Left renal cortex interstitium (tissue), 4 donors: ENCODE data around the gene GRM5. TPM values are rescaled to one million over a fixed set of nuclear protein-coding genes. Genes with fewer than 3 reads are reported as not detected.
A peak's percentile ranks its signal among the peaks of the same experiment; 100 is the strongest.

Experiments
- DNase-seq, 4 donors: peaks; one replicate each; pipeline ENCODE4 v3.0.0-alpha.2; 2013; ENCODE audit warnings: low read depth in 4 of 4, low spot score in 2 of 4, missing footprints in 1 of 4
- polyA plus RNA-seq, 4 donors: library from polyadenylated mRNA; unstranded; fragments of 120-200 nt; gene quantifications; one replicate each; pipeline ENCODE4 v1.2.1, GENCODE V29; 2013; ENCODE audit not compliant: insufficient read length in 4 of 4

The GRM5 gene
- polyA plus RNA-seq, 4 donors, result 0.25 to 0.30 (median 0.27) TPM

DNA sequence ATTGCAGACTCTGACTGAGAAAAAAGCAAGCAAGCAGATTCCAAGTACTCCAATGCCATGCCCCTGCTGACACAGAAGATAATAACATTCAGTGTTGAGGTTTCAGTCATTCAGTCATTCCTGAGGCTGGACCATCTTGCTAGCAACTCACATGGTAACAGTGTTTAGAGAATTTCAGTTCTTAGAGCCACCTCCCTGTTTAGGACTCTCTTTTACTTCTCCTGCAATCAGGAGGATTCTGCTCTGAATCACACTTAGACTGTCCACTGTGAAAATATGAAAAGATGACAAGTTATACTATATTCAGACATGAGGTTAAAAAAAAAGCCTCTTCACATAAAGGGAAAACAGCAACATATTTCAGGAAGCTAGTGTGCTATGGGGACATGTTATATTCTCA, 544.4 kb downstream of the GRM5 start:
- DNase-seq, result no peak

DNA sequence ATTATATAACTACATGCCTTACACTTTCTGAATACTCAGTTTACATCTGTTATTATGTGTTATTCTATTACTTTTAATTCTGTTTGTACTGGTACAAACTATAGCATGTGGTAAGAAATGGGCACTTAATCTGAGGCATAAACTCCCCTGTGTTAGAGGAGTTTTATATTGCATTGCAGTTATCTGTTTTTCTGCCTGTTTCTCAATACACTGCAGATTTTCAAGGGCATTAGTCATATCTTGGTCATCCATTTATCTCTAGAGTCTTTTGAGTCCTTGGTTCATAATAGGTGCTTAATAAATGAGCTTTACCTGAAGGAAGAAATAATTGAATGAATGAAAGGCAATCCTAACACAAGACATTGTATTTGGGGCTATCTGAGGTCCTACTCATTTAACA, 545.4 kb downstream of the GRM5 start:
- DNase-seq, result no peak

DNA sequence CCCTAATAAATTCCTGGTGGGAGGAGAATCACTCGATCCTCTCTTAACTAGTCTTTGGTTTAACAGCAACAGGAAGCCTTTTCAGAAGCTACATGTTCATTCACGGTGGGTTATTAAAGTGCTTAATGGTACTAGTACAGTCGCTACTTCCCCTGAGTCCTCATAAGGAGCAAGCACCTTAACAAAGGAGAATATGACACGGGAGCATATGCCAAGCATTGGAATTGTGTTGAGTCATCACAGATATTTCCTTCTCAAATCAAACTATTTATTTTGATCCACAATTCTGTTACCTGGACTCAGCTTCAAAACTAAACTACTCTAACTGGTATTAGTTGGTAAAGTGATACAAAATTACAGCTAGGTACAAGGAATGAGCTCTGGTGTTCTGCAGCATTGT, 550.8 kb downstream of the GRM5 start:
- no peak for DNase-seq

DNA sequence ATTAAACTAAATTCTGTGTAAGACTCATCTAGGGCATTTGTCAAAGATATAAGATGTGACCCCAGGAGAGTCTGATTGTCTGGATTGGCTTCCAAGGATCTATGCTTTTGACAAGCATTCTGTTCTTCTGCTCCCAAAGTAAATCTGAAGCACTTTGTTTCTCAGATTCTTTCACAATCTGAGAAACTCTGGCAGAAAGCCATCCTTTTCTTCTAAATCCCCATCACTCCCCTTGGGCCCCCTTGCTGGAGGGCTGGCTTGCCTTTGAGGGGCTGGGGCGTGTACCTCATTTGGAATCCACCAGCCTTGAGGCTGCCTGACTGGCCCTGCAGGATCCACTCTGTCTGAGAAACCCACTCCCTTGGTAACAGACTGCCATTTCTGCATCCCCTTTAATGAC, 554.8 kb downstream of the GRM5 start:
- no peak for DNase-seq

DNA sequence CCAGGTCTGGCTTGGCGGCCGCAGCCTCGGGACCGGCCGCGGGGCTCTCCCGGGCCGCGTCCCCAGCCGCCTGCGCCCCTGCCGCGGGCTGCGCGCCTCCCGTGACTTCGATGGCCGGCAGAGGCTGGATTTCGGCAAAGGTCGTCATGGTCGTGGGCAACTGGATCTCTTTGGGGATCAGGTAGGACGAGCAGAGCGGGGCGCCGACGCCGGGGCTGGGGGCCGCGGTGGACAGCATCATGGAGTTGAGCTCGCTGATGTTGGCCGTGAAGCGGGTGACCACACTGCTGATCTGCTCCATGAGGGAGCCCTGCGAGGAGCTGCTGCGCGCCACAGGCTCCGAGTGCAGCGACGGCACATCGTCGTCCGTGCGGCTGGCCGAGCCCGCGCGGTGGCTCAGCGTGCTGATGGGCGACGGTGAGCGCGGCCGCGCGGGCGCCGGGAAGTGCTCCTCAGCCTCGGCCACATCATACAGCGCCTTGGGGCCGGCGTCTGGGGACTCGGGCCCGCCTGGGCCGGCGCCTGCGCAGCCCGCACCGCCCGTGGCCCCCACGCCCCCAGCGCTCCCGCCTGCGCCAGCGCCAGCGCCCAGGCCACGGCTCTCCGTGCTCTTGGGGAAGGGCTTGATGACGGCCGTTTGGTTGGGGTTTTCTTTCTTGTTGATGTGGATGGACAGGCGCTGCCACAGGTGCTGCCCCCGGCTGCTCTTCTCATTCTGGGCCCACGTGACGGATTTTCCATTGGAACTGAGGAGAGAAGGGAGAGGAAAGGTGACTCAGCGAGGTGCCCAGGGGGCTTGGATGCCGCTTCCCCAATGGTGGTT, 556.8 kb downstream of the GRM5 start:
- DNase-seq, result peak; percentile 21 to 50 (median 25)

DNA sequence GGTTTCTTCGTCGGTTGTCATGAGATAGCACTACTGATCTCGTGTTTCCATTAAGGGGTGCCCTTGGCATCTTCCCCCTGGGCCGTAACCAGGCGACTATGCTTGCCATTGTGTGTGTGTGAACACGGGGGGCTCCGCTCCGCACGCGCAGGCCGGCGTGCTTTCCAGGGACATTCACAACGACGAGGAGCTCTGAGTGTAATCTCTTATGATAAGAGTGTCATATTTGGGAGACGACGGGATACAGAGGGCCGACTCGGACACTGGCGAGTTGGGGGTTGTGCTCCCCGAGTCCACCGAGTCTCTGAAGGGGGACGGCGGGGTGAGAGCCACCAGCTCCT, 557.4 kb downstream of the GRM5 start:
- DNase-seq, result peak in 3 of 4 donors; percentile 13 to 53 (median 42)

DNA sequence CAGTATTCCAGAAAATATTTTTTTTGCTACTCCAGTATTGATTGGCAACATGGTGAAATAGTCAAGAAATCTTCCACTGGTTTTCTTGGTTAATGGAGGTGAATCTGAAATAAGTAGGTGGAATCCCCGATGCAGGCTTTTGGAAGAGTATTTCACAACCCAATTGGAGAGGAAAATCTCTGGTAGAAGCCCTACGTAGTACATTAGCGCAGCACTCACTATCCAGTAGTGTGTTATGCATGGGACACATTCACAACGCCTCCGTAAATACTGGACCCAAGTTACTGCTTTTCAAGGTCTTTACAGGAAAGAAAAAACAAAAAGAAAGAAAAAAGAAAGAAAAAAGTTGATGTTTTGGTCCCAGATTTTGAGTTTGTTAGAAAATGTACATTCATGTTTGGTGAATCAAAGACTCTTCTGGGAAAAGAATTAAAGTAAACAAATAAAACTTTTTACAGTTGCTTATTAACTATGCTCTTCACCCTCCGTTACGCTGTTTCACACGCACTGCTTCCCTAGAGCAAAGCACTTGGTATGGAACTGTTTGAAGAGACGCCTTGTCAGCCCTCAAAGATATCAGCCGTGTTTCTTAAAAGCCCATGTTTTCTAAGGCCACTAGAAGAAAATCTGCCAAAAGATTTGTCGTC, 557.9 kb downstream of the GRM5 start:
- DNase-seq, result peak in 1 of 4 donors; percentile 3

DNA sequence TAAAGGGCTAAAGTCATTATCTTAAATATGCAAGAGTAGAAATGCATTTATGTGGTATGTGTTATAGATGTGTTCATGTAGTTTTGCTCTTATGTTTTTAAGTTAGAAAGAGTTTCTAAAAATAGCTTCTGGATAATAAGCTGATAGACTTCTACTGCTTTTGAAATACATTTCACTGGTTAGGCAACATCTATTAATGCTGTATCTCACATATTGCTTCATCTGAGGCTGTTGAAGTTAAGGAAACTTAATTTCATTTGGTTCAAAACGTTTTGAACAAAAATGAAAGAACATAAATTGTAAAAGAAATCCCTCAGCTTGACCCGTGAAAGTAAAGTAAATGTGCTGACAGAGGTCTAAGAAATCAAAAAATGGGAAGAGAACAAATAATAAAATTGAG, 564.2 kb downstream of the GRM5 start:
- no peak for DNase-seq

DNA sequence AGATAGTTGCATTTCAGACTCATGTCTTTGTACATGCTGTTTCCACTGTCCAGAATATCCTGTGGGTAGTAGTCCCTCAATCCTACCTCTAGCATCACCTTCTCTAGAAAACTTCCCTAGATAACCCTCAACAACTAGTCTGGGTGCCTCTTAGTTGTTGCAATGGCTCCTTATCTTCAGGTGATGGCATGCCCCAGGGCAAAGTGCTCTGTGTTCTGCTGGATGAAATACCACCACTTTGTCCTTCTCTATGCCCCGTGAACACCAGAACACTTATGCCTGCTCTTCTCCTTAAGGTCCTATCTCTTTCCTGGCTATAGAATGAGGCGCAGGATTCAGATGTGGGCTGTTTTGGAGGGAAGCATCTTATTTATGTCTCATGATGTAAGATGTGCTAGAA, 569.9 kb downstream of the GRM5 start:
- DNase-seq, result no peak

DNA sequence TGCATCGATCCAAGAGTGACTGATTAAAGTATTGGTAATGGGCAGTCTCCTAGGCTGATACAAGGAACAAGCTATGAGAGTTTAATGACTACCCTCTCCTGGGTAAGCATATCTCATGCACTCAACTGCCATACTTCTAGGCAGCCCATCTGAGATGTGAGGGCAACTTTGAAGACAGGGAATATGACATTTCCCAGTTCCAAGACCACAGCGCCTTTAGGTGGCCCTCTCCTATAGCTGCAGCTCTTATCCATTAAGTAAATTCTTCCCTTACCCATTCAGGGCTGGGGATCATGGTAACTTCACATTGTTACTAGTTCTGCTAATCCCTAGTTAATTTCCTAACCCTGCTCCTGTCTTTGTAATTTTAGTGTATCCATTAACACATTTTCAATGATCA, 570.9 kb downstream of the GRM5 start:
- no peak for DNase-seq

DNA sequence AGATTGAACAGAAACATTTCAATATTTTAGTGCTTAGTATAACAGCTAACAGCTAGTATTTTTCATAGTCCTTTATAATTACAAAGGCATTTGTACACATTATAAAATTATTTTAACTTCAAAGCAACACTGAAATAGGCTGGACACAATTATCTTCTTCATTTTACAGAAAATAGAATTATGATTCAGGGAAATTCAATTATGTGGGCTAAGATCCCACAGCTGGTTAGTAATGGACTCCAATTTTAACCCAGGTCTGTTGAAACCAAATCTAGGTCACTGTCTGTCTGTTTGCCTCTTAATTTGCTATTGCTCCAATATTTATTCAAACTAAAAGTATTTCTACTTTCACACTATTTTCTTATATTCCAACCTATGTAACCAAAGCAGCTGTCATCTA, 574.1 kb downstream of the GRM5 start:
- DNase-seq, result no peak

DNA sequence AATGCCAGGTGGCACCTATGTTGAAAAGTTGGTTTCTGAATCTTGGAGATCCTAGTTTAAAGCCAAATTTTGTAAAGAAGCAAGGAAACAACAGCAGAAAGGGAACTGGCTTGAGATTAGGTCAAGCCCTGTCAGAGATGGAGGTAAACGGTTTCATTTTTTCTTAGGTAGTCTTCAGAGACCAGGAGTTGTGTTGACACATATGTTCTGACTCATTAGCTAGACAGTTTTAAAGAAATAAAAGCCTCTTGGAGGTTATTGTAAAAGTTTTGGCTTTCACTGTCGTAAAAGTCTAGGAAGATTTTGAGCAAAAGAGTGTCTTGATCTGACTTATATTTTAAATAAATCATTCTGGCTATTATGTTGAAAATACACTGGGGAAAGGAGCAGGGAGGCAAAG, 576.8 kb downstream of the GRM5 start:
- DNase-seq, result no peak

DNA sequence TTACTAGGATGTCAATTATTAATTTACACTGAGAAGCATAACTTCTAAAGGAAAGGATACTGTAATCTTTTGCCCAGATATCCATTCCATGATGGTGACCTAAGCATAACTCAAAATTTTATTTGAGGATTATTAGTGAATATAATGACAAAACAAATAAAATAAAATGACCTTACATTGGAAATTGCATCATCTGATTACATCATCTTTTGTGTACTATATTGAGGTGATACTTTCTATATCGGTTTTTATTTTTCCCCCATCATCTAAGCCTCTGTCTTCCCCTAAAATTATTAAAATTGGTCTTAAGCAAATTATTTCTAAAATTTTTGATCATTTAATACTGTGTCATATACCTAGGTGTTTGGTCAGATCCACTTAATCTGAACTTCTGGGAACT, 578.1 kb downstream of the GRM5 start:
- no peak for DNase-seq

DNA sequence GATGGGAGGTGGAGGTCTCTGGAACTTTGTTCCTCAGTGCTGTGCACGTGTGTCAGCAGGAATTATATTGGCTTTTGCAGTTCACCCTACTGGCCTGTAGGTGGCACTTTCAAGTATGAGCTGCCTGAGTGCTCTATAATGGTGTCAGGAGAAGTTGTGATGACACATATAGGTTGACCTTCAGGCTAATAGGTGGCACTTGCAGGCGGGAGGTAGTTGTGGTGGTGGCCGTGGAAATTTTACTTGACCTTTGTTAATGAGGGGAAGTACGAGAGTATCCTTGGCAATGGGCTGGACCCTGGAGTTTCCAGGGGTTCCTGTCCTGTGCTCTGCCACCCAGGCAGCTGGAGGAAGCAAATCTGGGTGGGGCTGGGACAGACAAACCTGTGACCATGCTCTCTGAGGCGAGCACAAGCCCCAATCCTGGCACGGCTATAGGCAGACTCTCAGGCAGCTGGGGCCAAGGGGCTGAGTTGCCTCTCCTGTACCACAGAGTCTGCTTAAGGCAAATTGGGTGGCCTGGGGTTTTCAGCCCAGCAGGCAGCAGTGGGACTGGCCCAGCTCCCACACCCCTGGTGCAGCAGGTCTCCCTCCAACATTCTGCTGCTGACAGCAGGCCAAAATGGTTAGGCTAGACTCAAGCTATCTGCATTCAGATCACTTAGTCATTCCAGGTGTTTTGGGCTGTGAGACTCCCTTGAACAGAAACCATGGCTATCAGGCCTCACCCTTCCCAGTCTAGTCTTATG, 580.7 kb downstream of the GRM5 start:
- DNase-seq, result no peak

DNA sequence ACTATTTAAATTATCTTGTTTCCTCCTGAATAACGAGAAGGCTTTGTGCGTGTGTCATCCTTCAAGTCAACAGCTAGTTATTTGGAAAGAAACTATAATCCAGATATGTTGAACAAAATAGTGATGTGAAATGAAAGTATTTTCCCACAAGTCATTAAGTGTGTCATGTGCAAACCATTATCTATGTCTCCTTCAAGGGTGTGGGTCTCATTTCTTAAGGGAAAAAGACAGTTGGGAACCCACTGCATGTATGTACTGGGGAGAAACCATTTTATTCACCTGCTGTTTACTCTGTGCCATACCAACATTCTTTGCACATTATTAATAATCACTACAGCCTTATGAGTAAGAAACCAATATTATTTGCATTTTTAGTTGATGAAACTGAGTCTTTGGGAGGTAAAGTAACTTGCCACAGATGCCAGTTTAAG, 582.9 kb downstream of the GRM5 start:
- no peak for DNase-seq

DNA sequence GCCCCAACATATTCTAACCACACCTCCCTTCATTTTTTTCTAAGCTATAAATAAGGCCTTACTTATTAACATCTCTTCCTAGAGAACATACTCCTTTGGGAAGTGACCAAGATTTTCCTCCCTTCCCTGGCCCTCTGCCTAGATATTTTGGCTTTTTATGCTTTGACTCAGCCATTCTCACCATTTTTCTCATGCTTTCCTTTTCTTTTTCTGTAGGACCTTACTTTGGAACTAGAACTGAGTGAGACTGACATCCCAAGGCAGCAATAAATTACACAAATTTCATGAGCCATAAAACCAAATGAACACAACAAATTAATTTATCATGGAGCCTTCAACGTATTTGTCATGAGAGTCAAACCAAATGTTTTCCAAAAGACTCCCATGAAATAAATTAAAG, 585.6 kb downstream of the GRM5 start:
- peak; percentile 55 to 71 (median 60) for DNase-seq

DNA sequence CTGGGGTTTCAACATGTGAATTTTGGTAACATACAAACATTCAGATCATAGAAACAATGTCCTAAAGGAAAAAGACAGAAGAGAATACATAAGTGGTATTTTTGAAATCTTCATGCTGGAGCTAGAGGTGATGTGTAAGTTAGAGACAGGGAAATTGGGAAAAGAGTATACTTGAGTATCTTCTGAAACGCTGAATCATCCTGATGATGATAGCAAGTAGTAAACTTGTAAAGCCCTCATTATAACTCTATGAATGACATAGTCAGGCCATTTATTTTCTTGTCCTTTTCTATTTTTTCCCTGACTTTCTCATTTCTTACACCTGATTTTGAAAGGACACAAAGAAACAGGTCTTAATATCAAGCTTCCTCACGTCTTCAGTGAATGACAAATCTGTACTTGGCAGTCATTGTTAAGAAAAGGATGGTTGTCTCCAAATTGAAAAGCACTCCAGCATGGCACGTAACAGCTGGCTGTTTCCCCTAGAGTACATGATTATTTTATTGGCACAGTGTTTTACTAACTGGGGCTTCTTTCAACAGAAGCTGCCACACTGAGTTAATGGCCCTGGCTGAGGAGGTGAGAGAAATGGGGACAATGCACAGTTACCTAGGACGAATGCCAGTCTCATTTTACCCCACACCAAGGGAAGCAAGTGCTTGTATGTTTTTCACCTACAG, 587.5 kb downstream of the GRM5 start:
- DNase-seq, result no peak

DNA sequence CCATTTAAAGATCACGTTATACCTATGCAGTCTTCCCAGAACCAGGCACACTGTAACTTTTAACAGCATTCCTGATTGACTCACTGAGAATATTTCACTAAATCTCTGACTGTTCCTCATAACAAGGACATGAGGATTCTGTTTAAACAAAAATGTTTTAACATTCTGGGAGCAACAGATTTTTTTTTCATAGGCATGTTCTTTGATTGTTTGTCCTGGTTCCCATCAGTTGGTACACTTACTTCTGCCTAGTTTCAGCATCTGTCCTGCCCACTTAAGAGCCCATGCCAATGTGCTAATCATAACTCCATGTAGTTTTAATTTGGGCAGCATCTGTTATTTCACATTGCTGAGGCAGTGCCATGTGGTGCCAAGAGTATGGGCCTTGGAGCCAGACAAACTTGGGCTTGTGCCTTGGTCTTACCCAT, 589.8 kb downstream of the GRM5 start:
- no peak for DNase-seq

DNA sequence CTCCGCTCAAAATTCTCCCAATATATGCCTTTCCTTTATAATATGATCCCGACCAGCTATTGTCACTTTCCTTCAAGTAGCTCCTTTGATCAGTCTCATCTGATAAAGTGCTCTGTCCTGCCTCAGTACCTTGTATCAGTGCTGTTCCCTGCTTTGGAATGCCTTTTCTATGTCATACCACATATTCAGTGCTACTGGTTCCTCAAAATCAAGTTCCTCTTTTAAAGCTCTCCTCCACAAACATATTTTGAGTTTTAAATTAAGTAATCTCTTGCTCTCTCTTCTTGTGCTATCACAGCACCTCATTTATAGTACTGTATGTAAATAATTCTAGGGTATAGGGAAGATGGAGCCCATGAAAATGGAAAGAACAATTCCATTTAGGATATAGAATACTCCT, 591.1 kb downstream of the GRM5 start:
- no peak for DNase-seq

DNA sequence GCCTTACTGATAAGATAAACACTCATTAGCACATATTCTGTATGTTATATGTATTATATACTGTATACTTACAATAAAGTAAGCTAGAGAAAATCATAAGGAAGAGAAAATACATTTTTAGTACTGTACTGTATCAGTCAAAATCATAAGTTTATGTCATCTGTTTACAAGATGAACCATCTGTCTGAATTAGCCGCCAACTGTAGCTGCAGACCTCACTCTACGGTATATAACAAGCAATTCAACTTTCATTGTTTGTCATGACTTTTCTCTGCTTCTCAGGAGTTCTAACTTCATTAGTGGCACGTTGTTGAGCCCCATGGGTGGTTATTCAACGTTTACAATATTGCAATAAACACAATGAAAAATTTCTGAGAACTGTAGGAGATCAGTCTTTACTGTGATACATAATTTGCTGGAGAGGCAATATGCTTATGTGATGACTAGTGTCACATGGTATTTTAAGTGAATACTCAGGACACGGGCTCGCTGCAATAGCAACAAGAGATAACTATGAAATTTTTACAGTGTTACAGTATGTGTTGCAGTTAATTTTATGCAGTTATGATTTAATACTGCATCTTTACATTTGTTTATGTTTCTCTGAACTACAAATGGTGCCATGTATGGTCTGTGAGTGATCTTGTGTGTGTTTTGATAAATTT, 596.1 kb downstream of the GRM5 start:
- no peak for DNase-seq

DNA sequence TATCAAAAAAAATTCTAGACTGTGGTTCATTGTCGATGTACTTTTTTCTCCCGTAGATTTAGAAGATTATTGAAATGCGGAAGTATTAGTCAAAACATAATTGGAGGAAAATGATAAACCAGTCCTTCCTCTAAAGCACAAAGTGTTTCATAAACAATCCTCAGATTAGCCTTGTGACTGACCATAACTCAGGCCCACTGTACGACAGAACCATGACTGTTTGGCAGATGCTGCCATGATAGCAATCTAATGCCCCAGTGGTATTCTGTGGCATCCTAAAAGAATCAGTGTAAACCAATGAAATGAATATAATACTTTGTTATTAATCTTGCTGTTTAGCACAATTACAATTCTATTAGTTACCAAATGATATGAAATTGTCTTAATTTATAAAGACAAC, 601.3 kb downstream of the GRM5 start:
- no peak for DNase-seq
